Bone marrow (tissue), 2 donors: Measurements from ENCODE around the gene RPL3.
"Not testable (repeated sequence)": the region's sequence is repeated elsewhere in the genome, so short reads cannot be mapped to it uniquely, and the experiment has no call there.

Source experiments
- DNase-seq, 2 donors: peaks; one replicate each; lab custom pipeline; 2025; lab: John Stamatoyannopoulos, UW

The RPL3 gene

GRCh38 chr22:39319284-39320022 is at the start of gene RPL3:
Gene RPL3, minus strand, starts transcription at chr22:39319623. Its CDS starts 26 bp downstream, at chr22:39319597.
- DNase-seq = peak; percentile 91 to 99

GRCh38 chr22:39369186-39369585 is 49.8 kb upstream of the RPL3 start:
- no peak for DNase-seq

GRCh38 chr22:39368461-39368911 is 49.1 kb upstream of the RPL3 start:
- DNase-seq = peak in 1 of 2 donors; percentile 51

GRCh38 chr22:39367035-39367434 is 47.6 kb upstream of the RPL3 start:
- DNase-seq = peak in 1 of 2 donors; percentile 74

- peak in 1 of 2 donors; percentile 42 for DNase-seq
Observed at GRCh38 chr22:39365492-39365780, 46.0 kb upstream of the RPL3 start.

- DNase-seq = no peak
Observed at GRCh38 chr22:39364714-39365491, 45.5 kb upstream of the RPL3 start.

GRCh38 chr22:39363751-39364515 is 44.5 kb upstream of the RPL3 start:
- no peak for DNase-seq

GRCh38 chr22:39362932-39363331 is 43.5 kb upstream of the RPL3 start:
- no peak for DNase-seq

GRCh38 chr22:39362271-39362670 is 42.8 kb upstream of the RPL3 start:
- no peak for DNase-seq

- no peak for DNase-seq
Observed at GRCh38 chr22:39361496-39361895, 42.1 kb upstream of the RPL3 start.

GRCh38 chr22:39360674-39361413 is 41.4 kb upstream of the RPL3 start:
- DNase-seq = no peak

GRCh38 chr22:39360242-39360641 is 40.8 kb upstream of the RPL3 start:
- no peak for DNase-seq

GRCh38 chr22:39359659-39360195 is 40.3 kb upstream of the RPL3 start:
- DNase-seq = no peak

- not testable (repeated sequence) for DNase-seq
Observed at GRCh38 chr22:39358197-39358596, 38.8 kb upstream of the RPL3 start.

GRCh38 chr22:39357110-39358108 is 38.0 kb upstream of the RPL3 start:
- DNase-seq = not testable (repeated sequence)

GRCh38 chr22:39356464-39356863 is 37.0 kb upstream of the RPL3 start:
- no peak for DNase-seq

- DNase-seq = not testable (repeated sequence)
Observed at GRCh38 chr22:39355805-39356204, 36.4 kb upstream of the RPL3 start.

GRCh38 chr22:39355080-39355479 is 35.7 kb upstream of the RPL3 start:
- no peak for DNase-seq

GRCh38 chr22:39353346-39353745 is 33.9 kb upstream of the RPL3 start:
- no peak for DNase-seq

GRCh38 chr22:39352306-39352891 is 33.0 kb upstream of the RPL3 start:
- DNase-seq = no peak
